ENCODE measurements around the gene MRPS6.

MRPS6 gene

GRCh38 chr21:34105947-34106541 is 32.7 kb downstream of the MRPS6 start:
- DNase-seq, result no peak

GRCh38 chr21:34107606-34108005 is 34.2 kb downstream of the MRPS6 start:
- DNase-seq, result no peak

- DNase-seq, result no peak
Observed at GRCh38 chr21:34109075-34109474, 35.7 kb downstream of the MRPS6 start.

GRCh38 chr21:34110594-34111202 is 37.3 kb downstream of the MRPS6 start:
- no peak for DNase-seq

GRCh38 chr21:34112316-34113033 is 39.1 kb downstream of the MRPS6 start:
- no peak for DNase-seq

GRCh38 chr21:34113842-34114241 is 40.5 kb downstream of the MRPS6 start:
- no peak for DNase-seq

- no peak for DNase-seq
Observed at GRCh38 chr21:34115160-34115559, 41.8 kb downstream of the MRPS6 start.

- DNase-seq, result no peak
Observed at GRCh38 chr21:34116569-34116968, 43.2 kb downstream of the MRPS6 start.

GRCh38 chr21:34120867-34121266 is 47.5 kb downstream of the MRPS6 start:
- no peak for DNase-seq

- DNase-seq, result no peak
Observed at GRCh38 chr21:34122047-34122446, 48.7 kb downstream of the MRPS6 start.

- no peak for DNase-seq
Observed at GRCh38 chr21:34123609-34124008, 50.2 kb downstream of the MRPS6 start.

GRCh38 chr21:34126269-34126668 is 52.9 kb downstream of the MRPS6 start:
- DNase-seq, result peak; percentile 32

- DNase-seq, result no peak
Observed at GRCh38 chr21:34126691-34127090, 53.3 kb downstream of the MRPS6 start.

GRCh38 chr21:34128124-34128523 is 54.7 kb downstream of the MRPS6 start:
- no peak for DNase-seq

GRCh38 chr21:34128674-34129038 is 55.3 kb downstream of the MRPS6 start:
- no peak for DNase-seq

GRCh38 chr21:34129039-34129891 is 55.9 kb downstream of the MRPS6 start:
- peak; percentile 60 for DNase-seq

GRCh38 chr21:34129901-34130715 is 56.7 kb downstream of the MRPS6 start:
- peak; percentile 50 for DNase-seq

- DNase-seq, result no peak
Observed at GRCh38 chr21:34130716-34130985, 57.3 kb downstream of the MRPS6 start.

- no peak for DNase-seq
Observed at GRCh38 chr21:34131586-34131985, 58.2 kb downstream of the MRPS6 start.

GRCh38 chr21:34132202-34132601 is 58.8 kb downstream of the MRPS6 start:
- DNase-seq, result no peak

GRCh38 chr21:34132926-34133325 is 59.5 kb downstream of the MRPS6 start:
- DNase-seq, result no peak

- no peak for DNase-seq
Observed at GRCh38 chr21:34133392-34133791, 60.0 kb downstream of the MRPS6 start.

- DNase-seq, result no peak
Observed at GRCh38 chr21:34133802-34134201, 60.4 kb downstream of the MRPS6 start.

Measured in retina (tissue), 1 donor.